ENCODE data around the gene PXYLP1.
A peak's percentile ranks its signal among the peaks of the same experiment; 100 is the strongest.

Gene PXYLP1

DNA sequence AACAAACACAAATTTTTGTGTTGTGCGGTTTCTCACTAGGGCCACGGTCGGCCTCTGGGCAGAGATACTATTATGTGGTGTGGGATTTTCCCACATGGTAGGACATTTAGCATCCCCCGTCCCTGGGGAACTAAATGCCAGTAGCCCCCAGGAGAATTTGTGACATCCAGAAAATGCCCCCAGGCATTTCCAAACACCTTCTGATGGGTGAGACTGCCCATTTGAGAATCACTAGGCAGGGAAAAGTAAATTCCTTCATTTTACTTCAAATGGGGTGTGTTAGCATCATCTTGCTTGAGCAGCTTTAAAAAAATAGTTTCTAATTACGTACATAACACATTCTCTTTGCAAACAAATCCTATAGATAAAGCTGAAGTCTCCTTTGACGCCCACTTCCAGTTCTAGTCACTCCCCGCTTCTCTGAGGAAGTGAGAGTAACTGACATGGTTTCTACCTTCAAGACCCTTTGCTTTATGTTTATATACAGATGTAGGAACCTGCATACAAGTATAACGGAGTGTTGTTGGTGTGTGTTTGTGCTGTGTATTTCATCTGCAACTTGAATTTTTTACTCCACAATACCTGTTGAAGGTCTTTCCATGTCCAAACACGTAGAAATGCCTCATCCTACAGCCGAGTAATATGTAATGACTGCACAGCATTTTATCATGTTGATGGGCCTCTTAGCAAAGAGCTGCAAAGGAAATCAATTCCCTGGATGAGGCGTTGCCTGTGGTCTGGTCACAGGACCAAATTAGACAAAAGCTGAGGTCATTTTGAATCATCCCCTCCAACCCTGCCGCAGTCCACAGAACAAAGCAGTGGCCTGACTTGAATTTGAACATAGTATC is 105.3 kb downstream of the PXYLP1 start:
- peak; percentile 83 for FAIRE-seq
- peak; percentile 58 for DNase-seq (ENCODE audit: extremely low spot score, insufficient read length, low read depth)

DNA sequence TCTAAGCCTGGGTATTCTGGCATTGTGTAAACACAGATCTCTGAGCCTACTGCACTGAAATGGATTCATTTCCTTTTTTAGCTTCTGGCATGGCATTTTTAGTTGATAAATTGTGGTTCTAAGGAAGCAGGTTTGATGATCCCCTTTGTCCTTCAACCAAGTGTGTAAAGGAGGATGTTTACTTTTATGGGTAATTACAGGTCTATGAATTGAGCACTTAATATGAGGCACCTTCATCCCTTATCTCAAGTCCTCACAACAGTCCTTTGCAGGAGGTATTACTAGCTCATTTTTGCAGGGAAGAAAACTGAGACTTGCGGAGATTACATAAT is 105.9 kb downstream of the PXYLP1 start:
- FAIRE-seq: no peak
- DNase-seq (ENCODE audit: extremely low spot score, insufficient read length, low read depth): no peak

DNA sequence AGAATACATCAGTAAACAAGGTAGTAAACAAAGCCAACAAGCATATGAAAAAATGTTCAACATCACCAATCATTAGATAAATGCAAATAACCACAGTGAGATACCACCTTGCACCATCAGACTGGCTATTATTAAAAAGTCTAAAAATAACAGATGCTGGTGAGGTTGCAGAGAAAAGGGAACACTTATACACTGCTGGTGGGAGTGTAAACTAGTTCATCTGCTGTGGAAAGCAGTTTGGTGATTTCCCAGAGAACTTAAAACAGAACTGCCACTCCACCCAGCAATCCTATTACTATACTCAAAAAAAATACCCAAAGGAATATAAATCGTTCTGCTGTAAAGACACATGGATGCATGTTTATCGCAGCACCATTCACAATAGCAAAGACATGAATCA is 106.4 kb downstream of the PXYLP1 start:
- no peak for FAIRE-seq
- no peak for DNase-seq (ENCODE audit: extremely low spot score, insufficient read length, low read depth)

DNA sequence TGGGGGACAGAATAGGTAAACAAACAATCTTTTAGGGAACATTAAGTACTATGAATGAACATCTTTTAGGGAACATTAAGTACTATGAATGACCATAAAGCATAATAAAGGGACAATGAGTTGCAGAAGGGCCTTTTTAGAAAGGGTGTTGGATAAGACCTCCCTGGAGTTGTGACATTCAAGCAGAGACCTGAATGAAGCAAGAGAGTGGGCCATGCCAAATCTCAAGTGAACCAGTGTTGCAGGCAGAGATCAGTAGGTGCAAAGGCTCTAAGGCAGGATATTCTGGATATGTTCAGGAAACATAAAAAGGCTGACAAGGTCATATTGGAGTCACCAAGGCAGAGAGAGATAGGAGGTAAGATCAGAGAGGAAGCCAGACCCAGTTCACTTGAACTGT is 107.3 kb downstream of the PXYLP1 start:
- FAIRE-seq: no peak
- no peak for DNase-seq (ENCODE audit: extremely low spot score, insufficient read length, low read depth)

DNA sequence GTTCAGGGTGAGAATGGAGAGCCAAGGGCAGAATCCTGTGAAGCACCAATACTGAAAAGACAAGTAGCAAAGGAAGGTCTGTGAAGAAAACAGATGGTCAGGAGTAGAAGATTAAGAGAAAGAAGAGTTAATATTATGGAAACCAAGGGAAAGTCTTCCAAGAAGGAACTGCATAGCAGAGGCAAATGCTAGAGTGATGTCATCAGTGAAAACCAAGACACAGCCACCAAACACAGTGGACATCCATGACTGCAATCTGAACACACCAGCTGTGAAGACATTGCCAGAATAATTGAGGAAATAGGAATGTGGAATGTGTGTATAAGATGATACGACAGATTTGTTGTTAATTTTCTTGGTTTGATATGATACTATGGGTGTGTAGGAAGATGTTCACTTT is 109.9 kb downstream of the PXYLP1 start:
- DNase-seq (ENCODE audit: extremely low spot score, insufficient read length, low read depth) (no peak), FAIRE-seq (no peak)

DNA sequence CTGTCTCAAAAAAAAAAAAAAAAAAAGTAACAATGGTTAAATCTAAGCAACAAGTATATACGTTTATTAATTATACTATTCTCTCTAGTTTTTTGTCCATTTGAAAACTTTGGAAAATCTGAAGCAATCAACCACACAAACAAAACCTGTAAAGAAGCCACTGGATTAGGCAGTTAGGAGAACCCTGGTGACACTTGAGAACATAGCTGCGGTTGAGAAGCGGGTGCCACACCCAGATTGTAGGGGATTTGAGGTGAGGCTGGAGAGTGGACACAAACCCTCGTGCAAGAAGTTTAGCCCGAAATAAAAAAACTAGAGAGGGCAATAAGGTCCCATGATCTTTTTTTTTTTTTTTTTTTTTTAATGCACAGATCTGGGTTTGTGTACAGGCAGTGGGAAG is 110.8 kb downstream of the PXYLP1 start:
- DNase-seq (ENCODE audit: extremely low spot score, insufficient read length, low read depth): no peak
- no peak for FAIRE-seq

DNA sequence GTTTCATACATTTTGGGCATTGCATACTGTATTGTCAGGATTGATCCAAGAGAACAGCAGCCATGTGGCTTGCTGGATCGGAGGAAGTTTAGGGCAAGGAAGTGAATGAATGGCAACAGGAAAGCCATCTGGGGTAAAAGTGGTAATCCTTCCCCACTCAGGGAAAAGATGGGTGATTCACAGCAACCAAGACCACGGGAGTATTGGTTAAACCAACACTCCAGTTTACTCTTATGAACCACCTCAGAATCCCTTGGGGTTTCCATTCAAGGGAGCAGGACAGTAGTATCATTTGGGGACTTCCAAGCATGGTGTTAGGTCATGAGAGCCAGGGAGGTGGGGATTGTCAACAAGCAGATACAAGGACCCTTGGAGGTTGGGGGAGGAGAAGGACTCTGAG is 111.5 kb downstream of the PXYLP1 start:
- no peak for FAIRE-seq

DNA sequence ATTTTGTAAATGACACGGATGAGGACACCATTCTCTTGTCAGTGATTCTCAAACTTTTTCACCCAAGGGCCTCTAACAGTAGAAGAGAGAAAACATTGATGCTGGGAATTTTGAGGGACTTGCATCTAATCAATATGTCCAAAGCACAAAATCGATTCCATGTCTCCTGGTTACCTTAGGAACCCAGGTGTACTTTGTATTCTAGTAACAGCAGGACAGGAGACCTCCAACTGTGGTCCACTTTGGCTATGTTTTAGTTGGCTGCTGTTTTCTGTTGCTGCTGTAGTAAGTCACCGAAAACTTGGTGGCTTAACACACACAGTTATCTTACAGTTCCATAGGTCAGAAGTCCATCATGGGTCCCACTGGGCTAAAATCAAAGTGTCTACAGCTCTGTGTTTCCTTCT is 112.2 kb downstream of the PXYLP1 start:
- DNase-seq (ENCODE audit: extremely low spot score, insufficient read length, low read depth): no peak
- FAIRE-seq: no peak

More for the DNA sequence above, 111.5 kb downstream of the PXYLP1 start:
- no peak for DNase-seq (ENCODE audit: extremely low spot score, insufficient read length, low read depth)
